HepG2 (cell line): ENCODE results near the gene SHISA5. TPM values are rescaled to one million over a fixed set of nuclear protein-coding genes. Genes with fewer than 3 reads are reported as not detected.
A peak's percentile ranks its signal among the peaks of the same experiment; 100 is the strongest.

Source experiments
- HOXA3 ChIP-seq: sonication (generic); formaldehyde crosslinking; IDR thresholded peaks from 2 replicates; pipeline ENCODE4 v1.5.0; 2020; ENCODE audit warnings: missing genetic modification reagents
- IKZF1 ChIP-seq: fragments of 450-650 bp; IDR thresholded peaks from 2 replicates; pipeline ENCODE4 v1.7.1; 2016
- ISL2 ChIP-seq: sonication (generic); formaldehyde crosslinking; IDR thresholded peaks from 2 replicates; pipeline ENCODE4 v1.5.0; 2020; ENCODE audit warnings: missing genetic modification reagents
- JDP2 ChIP-seq: sonication (generic); formaldehyde crosslinking; IDR thresholded peaks from 2 replicates; pipeline ENCODE4 v1.8.1; 2022; ENCODE audit warnings: missing genetic modification reagents, borderline replicate concordance
- KDM4B ChIP-seq: sonication (generic); formaldehyde crosslinking; IDR thresholded peaks from 2 replicates; pipeline ENCODE4 v1.4.0; 2020; ENCODE audit warnings: missing genetic modification reagents
- MIER3 ChIP-seq: IDR thresholded peaks from 2 replicates; pipeline ENCODE4 v1.6.1; 2016; ENCODE audit warnings: missing compliant biosample characterization, borderline replicate concordance
- NBN ChIP-seq: fragments of 450-650 bp; conservative IDR thresholded peaks from 2 replicates; pipeline ENCODE4 v1.6.1; 2017
- RELA ChIP-seq: sonication (generic); formaldehyde crosslinking; IDR thresholded peaks from 2 replicates; pipeline ENCODE4 v1.4.0; 2020; ENCODE audit warnings: missing genetic modification reagents
- REXO4 ChIP-seq: sonication (generic); formaldehyde crosslinking; IDR thresholded peaks from 2 replicates; pipeline ENCODE4 v1.8.0; 2022; ENCODE audit warnings: missing genetic modification reagents, mild to moderate bottlenecking, borderline replicate concordance
- ZC3H13 ChIP-seq: sonication (generic); formaldehyde crosslinking; IDR thresholded peaks from 2 replicates; pipeline ENCODE4 v1.8.1; 2023; ENCODE audit warnings: mild to moderate bottlenecking, missing genetic modification reagents, moderate library complexity
- ZFY ChIP-seq: sonication (generic); formaldehyde crosslinking; IDR thresholded peaks from 2 replicates; pipeline ENCODE4 v1.4.0; 2020; ENCODE audit warnings: missing genetic modification reagents
- ZKSCAN8 ChIP-seq: IDR thresholded peaks from 2 replicates; pipeline ENCODE4 v1.6.1; 2016; ENCODE audit warnings: borderline replicate concordance, missing genetic modification reagents, missing compliant biosample characterization
- ZNF124 ChIP-seq: sonication (generic); formaldehyde crosslinking; IDR thresholded peaks from 2 replicates; pipeline ENCODE4 v1.4.0; 2020; ENCODE audit warnings: missing genetic modification reagents
- ZNF180 ChIP-seq: sonication (generic); formaldehyde crosslinking; IDR thresholded peaks from 2 replicates; pipeline ENCODE4 v1.4.0; 2020; ENCODE audit warnings: low read depth, missing genetic modification reagents, borderline replicate concordance
- ZNF225 ChIP-seq: sonication (generic); formaldehyde crosslinking; IDR thresholded peaks from 2 replicates; pipeline ENCODE4 v1.4.0; 2020; ENCODE audit warnings: mild to moderate bottlenecking, missing genetic modification reagents
- ZNF33A ChIP-seq: sonication (generic); formaldehyde crosslinking; IDR thresholded peaks from 2 replicates; pipeline ENCODE4 v1.5.1; 2020; ENCODE audit warnings: missing genetic modification reagents, mild to moderate bottlenecking, moderate library complexity, borderline replicate concordance
- ZNF382 ChIP-seq: sonication (generic); formaldehyde crosslinking; IDR thresholded peaks from 2 replicates; pipeline ENCODE4 v1.5.0; 2020; ENCODE audit warnings: missing genetic modification reagents, mild to moderate bottlenecking, borderline replicate concordance
- ZNF414 ChIP-seq: sonication (generic); formaldehyde crosslinking; IDR thresholded peaks from 2 replicates; pipeline ENCODE4 v1.5.0; 2020; ENCODE audit warnings: missing genetic modification reagents
- ZNF629 ChIP-seq: sonication (generic); formaldehyde crosslinking; conservative IDR thresholded peaks from 2 replicates; pipeline ENCODE4 v1.5.0; 2020; ENCODE audit warnings: missing genetic modification reagents
- polyA plus RNA-seq, 8 experiments: library from polyadenylated mRNA; depleted of rRNA in 3 of 8; stranded (reverse) in 7 of 8; unstranded in 1 of 8; fragments of >200 nt; fragmentation: Illumina TruSeq in 4 of 8; extraction: Trizol in 4 of 8; gene quantifications; 2 replicates each; pipeline versions ENCODE4 v1.2.1 to v1.2.3, GENCODE V29; 2011 to 2016; ENCODE audit warnings: low read depth in 4 of 8, missing spikeins in 1 of 8, mixed read lengths in 1 of 8; ENCODE audit not compliant: insufficient read depth in 1 of 8
- total RNA-seq, 5 experiments: library from RNA; depleted of rRNA; stranded (reverse); fragments of >200 nt; fragmentation: Illumina TruSeq; extraction: Trizol; gene quantifications; 2 replicates each; pipeline ENCODE4 v1.2.3, GENCODE V29; 2016; ENCODE audit warnings: low read depth in 1 of 5
- TF ChIP-seq, protein P1 (sequence below): sonication (generic); formaldehyde crosslinking; IDR thresholded peaks from 2 replicates; pipeline ENCODE4 v1.5.1; 2020; ENCODE audit warnings: mild to moderate bottlenecking, missing genetic modification reagents, moderate library complexity

The SHISA5 gene
- total and polyA plus RNA-seq, 2 of the 13 experiments (the other 11 are each of a cell fraction or from before 2014, with no cell fraction given), result 75.8 to 91.4 TPM

DNA sequence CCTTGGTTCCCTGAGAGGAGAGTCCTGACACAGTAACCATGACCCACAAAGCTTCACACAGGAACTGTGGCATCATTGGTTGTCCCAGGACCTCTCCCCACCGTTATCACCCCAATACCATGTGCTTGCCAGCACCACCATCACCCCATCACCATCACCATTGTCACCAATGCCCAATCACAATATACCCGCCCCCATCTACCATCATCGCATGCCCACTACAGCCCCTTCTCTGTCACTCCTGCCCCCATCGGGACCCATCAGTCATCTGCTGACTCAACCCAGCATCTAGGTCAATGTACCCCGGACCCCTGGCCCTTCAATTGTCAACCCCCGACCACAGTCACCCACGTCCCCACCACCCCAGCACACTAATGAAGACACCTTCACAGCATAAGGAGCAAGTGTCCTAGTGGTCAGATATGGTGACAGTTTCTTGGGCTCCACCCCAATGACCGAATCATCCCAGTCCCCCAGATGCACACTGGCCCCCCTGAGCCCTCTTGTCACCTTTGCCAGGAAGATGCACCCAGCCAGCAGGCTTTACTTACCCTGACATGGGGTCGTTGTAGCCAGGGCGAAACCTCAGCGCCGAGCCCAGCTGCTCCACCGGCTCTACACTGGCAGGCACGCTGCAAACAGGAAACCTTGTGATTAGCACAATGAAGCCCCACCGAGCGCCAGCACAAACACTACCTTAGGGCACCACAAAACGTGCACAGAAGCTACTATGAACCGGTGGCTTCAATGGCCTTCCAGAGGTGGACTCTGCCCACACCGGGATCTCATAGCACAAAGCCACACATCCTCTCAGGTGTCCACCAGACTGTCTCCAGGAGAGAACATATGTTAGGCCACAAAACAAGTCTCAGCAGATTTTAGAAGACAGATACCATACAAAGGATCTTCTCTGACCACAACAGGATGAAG lies 25.1 kb downstream of the SHISA5 start (continued):
- TF ChIP-seq ZKSCAN8 (no peak), RELA (CRISPR knock-in tag) (no peak), ZNF180 (no peak), ZNF33A (CRISPR knock-in tag) (no peak), KDM4B (CRISPR knock-in tag) (no peak), ZNF382 (CRISPR knock-in tag) (no peak), NBN (no peak), ZFY (0 out of 2 replicates have a peak, but pooled peaks have one; percentile 5), ZNF414 (CRISPR knock-in tag) (no peak), IKZF1 (no peak), HOXA3 (CRISPR knock-in tag) (no peak), ZC3H13 (CRISPR knock-in tag) (no peak), ISL2 (CRISPR knock-in tag) (no peak), MIER3 (CRISPR knock-in tag) (no peak), JDP2 (no peak), ZNF124 (CRISPR knock-in tag) (no peak), ZNF225 (CRISPR knock-in tag) (no peak), ZNF629 (CRISPR knock-in tag) (no peak), REXO4 (CRISPR knock-in tag) (no peak)
- TF ChIP-seq, protein P1, sequence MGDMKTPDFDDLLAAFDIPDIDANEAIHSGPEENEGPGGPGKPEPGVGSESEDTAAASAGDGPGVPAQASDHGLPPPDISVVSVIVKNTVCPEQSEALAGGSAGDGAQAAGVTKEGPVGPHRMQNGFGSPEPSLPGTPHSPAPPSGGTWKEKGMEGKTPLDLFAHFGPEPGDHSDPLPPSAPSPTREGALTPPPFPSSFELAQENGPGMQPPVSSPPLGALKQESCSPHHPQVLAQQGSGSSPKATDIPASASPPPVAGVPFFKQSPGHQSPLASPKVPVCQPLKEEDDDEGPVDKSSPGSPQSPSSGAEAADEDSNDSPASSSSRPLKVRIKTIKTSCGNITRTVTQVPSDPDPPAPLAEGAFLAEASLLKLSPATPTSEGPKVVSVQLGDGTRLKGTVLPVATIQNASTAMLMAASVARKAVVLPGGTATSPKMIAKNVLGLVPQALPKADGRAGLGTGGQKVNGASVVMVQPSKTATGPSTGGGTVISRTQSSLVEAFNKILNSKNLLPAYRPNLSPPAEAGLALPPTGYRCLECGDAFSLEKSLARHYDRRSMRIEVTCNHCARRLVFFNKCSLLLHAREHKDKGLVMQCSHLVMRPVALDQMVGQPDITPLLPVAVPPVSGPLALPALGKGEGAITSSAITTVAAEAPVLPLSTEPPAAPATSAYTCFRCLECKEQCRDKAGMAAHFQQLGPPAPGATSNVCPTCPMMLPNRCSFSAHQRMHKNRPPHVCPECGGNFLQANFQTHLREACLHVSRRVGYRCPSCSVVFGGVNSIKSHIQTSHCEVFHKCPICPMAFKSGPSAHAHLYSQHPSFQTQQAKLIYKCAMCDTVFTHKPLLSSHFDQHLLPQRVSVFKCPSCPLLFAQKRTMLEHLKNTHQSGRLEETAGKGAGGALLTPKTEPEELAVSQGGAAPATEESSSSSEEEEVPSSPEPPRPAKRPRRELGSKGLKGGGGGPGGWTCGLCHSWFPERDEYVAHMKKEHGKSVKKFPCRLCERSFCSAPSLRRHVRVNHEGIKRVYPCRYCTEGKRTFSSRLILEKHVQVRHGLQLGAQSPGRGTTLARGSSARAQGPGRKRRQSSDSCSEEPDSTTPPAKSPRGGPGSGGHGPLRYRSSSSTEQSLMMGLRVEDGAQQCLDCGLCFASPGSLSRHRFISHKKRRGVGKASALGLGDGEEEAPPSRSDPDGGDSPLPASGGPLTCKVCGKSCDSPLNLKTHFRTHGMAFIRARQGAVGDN (CRISPR knock-in tag), result peak; percentile 72
